Right ventricle myocardium inferior (tissue), 1 donor: Measurements from ENCODE around the gene SLAMF9. TPM values are rescaled to one million over a fixed set of nuclear protein-coding genes. Genes with fewer than 3 reads are reported as not detected.

Experiments used
- ATAC-seq: fragments of 200-7000 bp; cut with Tn5 transposase; one replicate; pipeline ENCODE4 v1.9.1; 2020; ENCODE audit warnings: mild to moderate bottlenecking, moderate library complexity
- DNase-seq: peaks from one replicate; pipeline ENCODE4 v3.0.0; 2021; ENCODE audit errors: missing footprints
- intact Hi-C: fragments of 100-400 bp; cut with DNase I; formaldehyde crosslinking; loops from one replicate; pipeline ENCODE4 v1.11.0; 2022
- total RNA-seq: library from RNA; stranded (reverse); fragmentation: NEBNext Ultra II Directional; extraction: Animal tissue kit (Norgen Biotek cat#: 25700); gene quantifications from one replicate; pipeline ENCODE4 v1.2.1, GENCODE V29; 2021
- donor health status: DM: no; HTN: yes; CAD: no; lungs with severe emphysema.

SLAMF9 gene
- total RNA-seq, 1 donor from 2014 or later, result not detected

DNA sequence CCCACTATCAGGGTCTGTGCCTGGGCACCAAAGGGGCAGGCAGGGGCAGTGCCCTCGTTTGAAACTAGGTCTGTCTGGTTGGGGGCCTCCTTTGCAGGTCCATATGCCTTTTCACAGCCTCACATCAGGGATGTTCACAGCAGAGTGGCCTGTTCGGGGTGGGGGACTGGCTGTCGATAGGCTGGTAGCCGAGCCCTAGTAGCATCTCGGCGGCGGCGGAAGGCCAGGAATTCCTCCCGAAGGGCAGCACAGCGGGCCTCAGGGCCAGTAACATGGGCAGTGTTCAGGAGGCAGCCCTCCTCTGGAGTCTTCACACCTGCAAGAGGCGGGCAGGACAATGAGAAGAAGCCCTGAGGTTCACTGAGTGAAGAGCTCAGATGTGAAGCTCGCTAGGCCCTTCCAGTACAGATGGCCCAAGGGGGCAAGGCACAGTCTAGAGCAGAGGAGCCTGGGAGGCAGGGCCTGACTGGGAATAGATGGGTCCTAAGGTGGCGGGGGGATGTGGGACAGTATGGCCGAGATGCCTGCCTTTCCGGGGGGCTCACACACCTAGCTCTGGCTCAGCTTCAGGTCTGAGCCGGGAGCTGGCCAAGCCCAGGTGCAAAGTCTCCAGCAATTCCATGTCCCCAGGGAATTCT is 26.7 kb downstream of the SLAMF9 start:
- intact Hi-C loops, result loop anchor here (5.0 kb wide), 1 partner anchor 35 kb away; no protein-coding TSS in a partner anchor
- DNase-seq (no peak), ATAC-seq (no peak)

DNA sequence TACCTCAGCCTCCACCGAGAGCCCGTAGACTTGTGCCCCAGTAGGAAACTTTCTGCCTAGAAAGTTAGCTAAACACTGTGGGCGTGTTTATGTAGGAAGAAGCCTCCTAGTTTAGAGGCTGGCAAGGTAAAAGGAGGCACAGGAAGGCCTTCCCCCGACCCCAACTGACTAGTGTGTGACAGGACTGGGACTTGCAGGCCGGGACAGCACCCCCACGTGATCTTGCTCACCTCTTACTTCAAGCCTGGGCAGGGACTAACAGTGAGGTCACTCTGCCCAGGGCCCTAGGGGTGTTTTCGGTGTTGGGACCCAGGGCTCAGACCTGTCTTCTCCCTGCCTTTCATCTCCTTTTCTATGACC is 28.3 kb downstream of the SLAMF9 start:
- DNase-seq (no peak), ATAC-seq (no peak)
- intact Hi-C loops, result loop anchor here (2.0 to 5.0 kb wide), 2 partner anchors 33 to 71 kb away; no protein-coding TSS in a partner anchor

DNA sequence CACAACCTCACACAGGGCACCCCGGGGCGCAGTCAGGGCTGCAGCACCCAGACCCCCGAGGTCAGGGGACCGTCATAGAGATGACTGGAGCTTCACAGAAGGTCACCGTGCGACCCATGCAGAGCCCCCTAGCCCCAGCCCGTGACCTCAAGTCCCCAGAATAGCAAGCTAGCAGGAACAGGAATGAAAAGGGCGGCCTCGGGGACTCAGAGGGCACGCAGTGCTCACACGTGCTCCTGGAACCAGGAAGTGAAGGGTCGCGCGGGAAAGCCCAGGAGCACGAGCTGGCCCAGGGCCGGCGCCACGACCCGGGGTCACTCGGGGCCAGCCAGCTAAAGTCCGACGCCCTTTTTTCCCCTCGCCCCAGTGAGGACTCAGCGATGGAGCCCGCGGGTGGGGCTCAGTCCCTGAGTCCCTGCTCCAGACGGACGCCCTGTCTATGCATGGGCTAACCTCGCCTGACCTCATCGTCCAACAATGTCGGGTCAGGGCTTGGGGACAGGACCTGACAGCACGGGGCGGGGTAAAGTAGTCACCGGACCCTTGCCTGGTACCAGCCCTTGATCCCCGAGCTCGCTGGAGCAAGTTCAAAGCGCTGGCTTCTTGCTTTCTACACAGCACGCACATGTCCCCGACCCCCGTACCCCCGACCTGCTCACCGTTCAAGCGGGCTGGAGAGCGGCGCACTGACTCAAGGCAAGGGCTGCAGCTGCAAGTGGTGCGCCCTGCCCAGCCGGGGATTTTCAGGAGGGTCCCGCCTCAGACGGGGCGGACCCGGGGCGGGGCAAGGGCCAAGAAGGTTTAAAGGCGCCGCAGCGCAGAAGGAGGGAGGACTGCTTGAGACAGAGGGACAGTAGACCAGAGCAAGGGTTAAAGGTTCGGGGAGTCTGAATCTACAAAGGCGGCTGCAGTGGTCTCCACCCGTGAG is 29.0 kb downstream of the SLAMF9 start, which contains the start of gene TAGLN2:
Gene TAGLN2 (minus strand): TSS at position 717 of the 928 bp plus-strand sequence. CDS start 4,998 bp downstream, outside the sequence.
- ATAC-seq (peak; percentile 84), DNase-seq (peak; percentile 97)
- intact Hi-C loops, result loop anchor here (2.0 to 5.0 kb wide), 2 partner anchors 33 to 70 kb away; no protein-coding TSS in a partner anchor

DNA sequence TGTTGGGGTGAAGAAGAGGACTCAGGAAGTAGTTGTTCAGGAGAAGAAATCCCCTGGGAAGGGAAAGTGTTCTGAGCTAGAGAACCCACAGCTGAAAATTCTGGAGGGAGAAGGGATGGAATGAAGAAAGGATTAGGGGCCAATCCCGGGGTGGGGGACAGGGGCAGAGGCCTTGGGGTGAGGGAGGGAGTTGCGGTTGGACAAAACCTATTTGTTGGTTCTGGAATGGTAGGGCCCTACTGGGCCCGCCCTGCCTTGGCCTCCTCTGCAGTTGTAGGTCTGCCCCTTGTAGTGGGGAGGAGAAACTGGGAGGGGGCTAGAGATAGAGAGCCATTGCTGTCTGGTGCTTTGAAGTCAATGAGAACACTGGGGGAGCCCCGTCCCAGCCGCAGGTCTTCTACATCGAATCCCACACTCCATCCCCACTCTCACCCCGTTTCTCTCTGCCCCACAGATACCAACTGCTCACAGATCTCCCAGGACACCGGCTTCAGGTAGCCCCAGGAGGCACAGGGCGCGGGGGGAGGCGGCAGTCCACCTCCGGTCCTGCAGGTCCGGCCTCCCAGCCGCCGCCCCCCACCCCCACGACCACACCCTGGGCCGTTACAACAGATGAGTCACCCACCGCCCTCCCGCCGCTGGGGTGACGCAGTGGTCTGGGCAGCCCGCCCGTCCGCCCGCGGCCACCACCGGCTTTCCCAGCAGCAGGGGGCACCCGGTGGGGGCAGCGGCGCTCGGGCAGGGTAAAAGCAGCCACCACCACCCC is 29.8 kb downstream of the SLAMF9 start:
- ATAC-seq (peak; percentile 69), DNase-seq (peak; percentile 95)
- intact Hi-C loops, result loop anchor here (2.0 kb wide), 1 partner anchor 69 kb away; no protein-coding TSS in a partner anchor

DNA sequence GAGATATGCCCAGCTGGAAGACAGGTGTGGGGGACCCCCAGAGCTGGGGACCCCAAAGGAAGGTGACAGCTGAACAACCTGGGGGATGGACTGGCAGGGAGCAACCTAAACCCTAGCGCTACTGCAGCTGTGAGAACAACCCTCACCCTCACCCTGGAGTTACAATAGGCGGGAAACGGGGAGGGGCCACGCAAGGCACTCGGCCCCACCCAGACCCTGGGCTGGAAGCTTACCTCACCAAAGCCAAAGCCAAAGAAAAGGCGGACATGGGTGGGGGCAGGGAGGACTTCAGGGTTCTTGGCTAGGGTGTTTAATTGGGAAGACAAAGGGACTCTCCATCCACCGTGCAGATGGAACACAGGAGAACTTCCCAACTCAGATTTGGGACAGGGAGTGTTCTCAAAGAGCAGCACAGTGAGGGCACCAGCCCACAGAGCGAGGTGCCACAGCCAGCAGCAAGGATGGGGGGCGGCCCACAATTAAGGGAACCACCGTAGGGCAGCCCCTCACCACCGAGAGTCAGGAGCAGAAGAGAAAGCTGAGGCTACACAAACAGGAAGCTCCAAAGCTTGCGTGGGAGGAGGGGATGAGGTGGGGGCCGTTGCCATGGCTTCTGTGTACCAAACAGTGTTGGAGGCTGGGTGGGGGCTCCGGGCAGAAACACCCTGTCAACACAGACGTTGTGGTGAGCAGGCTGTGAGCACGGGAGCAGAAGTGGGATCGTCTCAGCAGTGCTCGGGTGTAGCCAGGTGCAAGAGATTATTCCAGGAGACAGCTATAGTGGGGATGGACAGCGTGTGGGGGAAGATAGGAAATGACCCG is 30.6 kb downstream of the SLAMF9 start:
- intact Hi-C loops, result loop anchor here (2.0 kb wide), 1 partner anchor 69 kb away; no protein-coding TSS in a partner anchor
- ATAC-seq (peak; percentile 63), DNase-seq (peak; percentile 92)

DNA sequence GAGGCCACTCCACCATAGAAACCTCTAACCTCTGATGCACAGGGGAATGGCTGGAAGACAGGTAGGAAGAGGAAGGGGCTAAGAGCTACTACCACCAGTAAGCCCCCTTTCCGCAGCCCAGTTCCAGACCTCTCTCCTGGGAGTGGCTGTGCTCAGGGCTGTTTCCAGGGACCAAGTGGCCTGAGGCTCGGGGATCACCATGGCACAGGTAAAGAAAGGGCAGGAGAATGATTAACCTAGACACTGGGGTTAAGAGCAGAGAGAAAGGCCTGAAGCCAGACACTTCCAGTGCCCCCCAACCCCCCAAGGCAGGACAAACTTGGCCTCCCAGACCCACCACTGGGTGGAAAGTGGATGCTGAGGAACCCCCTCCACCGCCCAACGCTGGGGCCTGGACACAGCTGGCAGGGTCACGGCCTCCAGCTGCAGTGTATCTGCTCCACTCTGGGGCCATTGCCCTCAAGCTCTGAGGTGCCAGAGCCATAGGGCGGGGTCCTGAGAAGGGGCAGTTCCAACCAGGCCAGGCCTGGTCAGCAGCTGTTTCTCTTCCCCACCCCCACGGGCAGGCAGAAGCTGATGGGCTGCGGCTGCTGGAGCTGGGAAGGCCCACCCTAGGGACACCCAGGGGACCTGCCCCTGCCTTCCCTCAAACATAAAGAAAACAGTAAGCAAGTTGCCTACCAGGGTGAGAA is 31.4 kb downstream of the SLAMF9 start:
- DNase-seq, result peak; percentile 89
- intact Hi-C loops, result no loop called here
- peak; percentile 34 for ATAC-seq

DNA sequence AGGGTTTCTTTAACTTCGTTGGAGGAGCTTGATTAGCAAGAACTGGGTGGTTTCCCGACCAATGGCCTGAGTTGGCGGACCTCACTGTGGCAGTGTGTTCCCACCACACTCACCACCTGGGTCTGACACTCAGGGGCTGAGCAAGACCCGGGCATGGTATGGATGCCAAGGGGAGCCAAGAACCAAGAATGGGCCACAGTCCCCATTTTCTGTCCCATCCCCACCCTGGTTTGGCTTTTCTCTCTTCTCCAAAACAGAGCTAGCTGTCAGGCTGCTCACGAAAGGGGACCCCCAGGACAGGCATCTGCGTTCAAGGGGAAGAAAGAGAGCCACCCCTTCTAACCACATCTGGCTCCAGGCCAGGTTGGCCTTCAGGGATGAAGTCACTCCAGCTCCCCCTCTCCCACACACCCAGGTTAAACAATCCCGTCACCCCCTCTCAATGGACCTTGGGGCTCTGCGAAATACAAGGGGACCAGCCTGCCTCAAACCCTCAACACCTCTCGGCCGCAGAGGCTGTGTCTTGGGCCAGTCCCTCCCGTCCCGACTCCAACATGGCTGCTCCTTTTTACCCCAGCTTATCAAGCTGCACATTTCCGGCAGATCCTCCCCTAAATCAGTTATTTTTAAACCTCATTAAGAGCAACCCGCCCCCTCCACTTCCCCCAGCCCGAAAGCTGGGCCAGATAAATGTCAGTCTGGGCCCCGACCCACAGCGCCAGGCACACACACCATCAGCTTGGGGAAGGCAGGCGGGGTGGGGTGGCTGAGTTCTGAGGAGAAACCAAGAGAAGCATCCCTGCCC is 32.1 kb downstream of the SLAMF9 start:
- ATAC-seq (no peak), DNase-seq (no peak)
- intact Hi-C loops, result no loop called here

DNA sequence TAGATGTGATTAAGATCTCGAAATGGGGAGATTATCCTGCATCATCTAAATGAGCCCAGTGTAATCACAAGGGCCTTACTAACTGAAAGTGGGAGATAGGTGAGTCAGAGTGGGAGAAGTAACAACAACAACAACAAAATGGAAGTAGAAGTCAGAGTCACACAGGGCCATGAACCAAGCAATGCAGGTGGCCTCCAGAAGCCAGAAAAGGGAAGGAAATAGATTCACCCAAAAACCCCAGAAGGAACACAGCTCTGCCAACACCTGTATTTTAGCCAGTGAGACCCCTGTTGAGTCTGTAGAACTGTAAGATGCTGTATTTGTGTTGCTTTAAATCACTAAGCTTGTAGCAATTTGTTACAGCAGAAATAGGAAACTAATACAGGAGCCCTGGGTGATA is 32.8 kb downstream of the SLAMF9 start:
- ATAC-seq (no peak), DNase-seq (no peak)
- intact Hi-C loops, result no loop called here

DNA sequence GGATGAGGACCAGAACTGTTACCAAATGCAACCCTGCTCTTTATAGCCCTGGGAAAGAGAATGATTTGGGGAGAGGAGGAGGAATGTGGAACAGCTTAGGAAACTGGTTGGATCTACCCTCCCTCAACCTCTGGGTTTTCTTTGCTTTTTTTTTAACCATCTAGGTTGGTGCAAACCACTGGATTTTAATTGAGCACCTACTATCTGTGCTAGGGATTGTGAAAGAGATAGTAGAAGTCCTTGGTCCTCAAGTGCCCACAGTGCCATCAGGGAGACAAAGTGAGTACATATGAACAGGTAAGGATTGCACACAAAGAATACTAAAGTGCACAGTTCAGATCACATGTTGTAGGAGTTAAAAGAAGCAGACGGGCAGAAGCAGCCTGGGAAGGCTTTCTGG is 33.4 kb downstream of the SLAMF9 start:
- DNase-seq (no peak), ATAC-seq (no peak)
- intact Hi-C loops, result no loop called here

DNA sequence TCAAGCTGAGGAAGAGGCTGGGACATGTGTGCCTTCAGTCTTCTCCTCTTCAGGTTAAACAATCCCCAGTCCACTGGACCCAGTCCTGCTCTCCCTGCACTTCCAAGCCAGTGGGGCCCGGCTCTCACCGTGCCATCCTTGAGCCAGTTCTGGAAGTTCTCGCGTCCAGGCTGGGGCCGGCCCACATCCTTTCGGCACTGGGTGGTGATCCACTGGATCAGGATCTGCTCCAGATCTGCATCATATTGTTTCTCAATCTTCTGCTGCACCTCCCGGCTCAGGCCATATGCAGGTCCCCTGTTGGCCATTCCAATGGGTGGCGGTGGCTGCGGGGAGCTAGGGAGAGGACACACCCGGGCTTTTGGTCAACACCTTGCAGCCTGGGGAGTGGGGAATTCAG is 33.8 kb downstream of the SLAMF9 start:
- DNase-seq (no peak), ATAC-seq (no peak)
- intact Hi-C loops, result no loop called here

DNA sequence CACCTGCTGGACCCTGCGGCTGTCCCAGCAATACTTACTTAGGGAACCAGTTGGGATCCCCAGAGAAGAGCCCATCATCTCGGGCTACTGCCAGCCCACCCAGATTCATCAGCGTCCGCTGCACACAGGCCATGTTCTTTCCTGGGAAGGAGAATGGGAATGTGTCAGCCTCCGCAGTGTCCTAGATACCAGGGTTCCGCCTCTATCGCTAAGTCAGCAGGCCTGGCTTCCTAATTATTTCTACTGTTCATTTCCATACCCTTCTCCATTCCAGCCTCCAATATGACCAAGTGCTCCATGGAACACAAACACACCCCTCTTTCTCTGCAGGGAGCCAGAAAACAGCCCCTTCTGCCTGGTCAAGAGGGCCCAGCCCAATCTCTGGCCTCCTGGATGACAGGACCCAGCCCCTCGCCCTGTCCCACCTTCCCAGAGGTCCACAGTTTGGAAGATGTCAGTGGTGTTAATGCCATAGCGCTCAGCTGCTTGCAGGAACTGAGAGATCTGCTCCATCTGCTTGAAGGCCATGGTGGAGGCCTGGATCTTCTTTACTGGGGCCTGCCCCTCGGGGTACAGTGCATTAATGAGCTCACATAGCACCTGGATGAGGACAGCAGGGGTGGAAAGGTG is 34.7 kb downstream of the SLAMF9 start:
- ATAC-seq, result no peak
- no peak for DNase-seq
- intact Hi-C loops, result no loop called here

DNA sequence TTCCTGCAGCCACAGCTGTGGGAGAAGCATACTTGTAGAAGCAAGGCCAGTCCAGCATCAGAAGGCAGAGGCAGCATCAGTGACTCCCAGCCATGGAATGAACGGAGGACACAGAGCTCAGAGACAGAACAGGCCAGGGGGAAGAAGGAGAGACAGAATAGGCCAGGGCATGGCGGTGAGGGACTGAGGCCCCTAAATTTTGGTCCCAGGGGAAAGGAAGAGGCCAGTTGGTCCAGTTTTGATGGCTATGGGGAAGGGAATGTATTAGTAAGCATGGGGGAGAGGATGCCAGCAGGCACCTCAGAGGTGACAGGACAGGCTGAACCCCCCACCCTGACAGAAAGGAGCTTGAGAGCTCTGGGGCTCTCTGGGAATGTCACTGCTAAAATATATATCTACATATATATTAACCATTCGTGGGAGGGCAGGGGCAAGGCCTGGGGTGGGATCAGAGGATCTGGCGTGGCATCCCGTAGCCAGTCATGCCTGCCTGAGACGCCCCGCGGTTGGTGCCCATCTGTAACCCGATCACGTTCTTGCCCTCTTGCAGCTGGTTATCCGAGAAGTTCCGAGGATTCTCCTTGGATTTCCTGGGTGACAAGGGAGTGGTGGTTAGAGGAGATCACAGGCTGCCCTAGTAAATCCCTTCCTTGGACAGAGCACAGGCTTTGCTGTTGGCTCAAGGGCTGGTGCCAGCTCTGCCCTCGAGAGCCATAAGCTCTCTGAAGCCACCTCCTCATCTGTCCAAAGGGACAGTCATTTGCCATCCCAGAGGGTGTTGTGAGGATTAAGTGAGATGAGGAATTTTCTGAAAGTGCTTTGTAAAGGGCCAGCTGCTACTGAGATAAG is 35.5 kb downstream of the SLAMF9 start:
- DNase-seq (no peak), ATAC-seq (no peak)
- intact Hi-C loops, result no loop called here

DNA sequence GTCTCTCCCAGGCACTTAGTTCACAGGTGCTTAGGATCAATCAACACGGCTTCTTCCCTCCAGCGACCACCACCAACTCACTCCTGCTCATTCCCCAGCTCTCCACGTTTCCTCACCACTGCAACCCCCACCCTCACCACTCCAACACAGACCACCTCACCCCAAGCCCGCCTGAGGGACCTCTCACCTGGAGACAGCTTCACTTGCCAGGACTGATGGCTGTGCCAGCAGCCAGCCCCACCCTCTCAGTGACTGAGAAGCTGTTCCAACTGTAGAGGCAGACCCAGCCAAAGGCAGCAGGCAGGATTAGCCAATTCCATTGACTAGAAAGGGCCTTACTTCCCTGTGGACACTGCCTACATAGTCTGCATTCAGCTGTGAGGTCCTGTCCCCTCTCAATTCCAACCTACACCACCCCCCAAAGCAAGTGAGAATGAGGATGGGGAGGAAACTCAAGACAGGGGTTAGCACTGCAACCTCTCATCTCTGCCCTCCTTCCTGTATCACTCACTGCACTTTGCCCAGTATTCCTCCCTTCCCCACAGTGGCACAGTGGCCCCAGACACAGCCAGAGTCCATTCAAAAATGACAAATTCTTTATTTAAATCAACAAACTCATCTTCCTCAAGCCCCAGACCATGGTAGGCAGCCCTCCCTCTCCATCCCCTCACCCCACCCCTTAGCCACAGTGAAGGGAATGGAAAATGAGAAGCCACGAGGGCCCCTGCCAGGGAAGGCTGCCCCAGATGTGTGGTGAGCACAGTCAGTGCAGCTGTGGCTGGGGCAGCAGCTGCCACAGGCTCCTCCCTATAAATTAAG is 36.3 kb downstream of the SLAMF9 start:
- DNase-seq (no peak), ATAC-seq (no peak)
- intact Hi-C loops, result no loop called here

DNA sequence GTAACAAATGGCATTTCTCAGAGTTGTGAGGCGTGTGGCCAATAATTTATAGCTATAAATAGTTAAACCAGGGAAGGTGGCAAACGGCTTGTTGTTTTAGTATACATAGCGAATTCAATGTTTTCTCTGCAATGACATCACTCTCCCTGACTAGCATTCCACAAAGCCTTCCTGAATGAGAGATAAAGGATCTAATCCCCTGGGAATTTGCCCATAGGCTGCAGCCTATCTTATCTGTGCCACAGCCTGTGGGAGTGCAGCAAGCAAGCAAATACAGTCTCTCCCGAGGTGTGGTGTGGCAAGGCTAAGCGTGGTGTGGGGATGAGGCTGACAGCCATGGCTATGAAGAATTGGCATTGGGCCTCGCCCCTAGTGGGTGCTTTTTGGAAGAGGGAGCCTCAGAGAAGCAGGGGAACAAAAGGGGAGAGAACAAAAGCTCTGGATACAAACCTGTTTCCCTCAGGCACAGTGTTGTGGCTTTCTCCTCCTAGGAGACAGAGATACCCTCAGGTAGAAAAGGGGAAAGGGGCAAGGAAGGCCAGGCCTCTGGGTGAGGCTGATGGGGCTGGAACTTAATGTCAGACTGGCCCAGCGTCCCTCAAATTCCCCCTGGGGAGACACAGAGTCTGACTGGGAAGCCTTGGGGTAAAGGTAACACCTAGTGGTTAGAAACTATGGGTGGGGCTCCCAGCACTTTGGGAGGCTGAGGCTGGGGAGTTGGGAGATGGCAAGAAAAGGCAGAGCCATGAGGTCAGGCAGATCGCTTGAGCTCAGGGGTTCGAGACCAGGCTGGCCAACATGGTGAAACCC is 37.6 kb downstream of the SLAMF9 start:
- no peak for ATAC-seq
- intact Hi-C loops, result no loop called here
- no peak for DNase-seq
